Astrocyte (in vitro differentiated cells and primary cell): ENCODE measurements around the gene RNF5. TPM values are rescaled to one million over a fixed set of nuclear protein-coding genes. Genes with fewer than 3 reads are reported as not detected.

ENCODE experiments used
- DNase-seq: peaks from one replicate; pipeline ENCODE4 v3.0.0-alpha.2; 2010; ENCODE audit warnings: low read depth
- FAIRE-seq: peaks from 2 replicates; lab custom pipeline; 2011; peaks lifted over from hg19 to GRCh38; lab: Jason Lieb, UNC
- H2AFZ ChIP-seq: 2 replicates; pipeline ENCODE4 v1.6.0; 2012; ENCODE audit warnings: low read depth, low read length, inconsistent platforms
- H3K27ac ChIP-seq: 2 replicates; pipeline ENCODE4 v1.5.1; 2011; ENCODE audit warnings: low read depth, low read length, inconsistent platforms
- H3K27me3 ChIP-seq: 2 replicates; pipeline ENCODE4 v1.6.0; 2011; ENCODE audit warnings: low read length, inconsistent platforms; ENCODE audit not compliant: insufficient read depth
- H3K36me3 ChIP-seq: 2 replicates; pipeline ENCODE4 v1.5.1; 2011; ENCODE audit warnings: low read length, inconsistent platforms; ENCODE audit not compliant: insufficient read depth
- H3K4me1 ChIP-seq: 2 replicates; pipeline ENCODE4 v1.5.1; 2011; ENCODE audit warnings: low read length, inconsistent platforms; ENCODE audit not compliant: insufficient read depth
- H3K4me2 ChIP-seq: 2 replicates; pipeline ENCODE4 v1.6.0; 2012; ENCODE audit warnings: low read length, inconsistent platforms
- H3K4me3 ChIP-seq: 2 replicates; pipeline ENCODE4 v1.5.1; 2011; ENCODE audit warnings: low read depth, mild to moderate bottlenecking, low read length, inconsistent platforms; ENCODE audit not compliant: insufficient read depth
- H3K79me2 ChIP-seq: 2 replicates; pipeline ENCODE4 v1.6.0; 2012; ENCODE audit warnings: mild to moderate bottlenecking, low read length, inconsistent platforms; ENCODE audit not compliant: insufficient read depth
- H3K9ac ChIP-seq: 2 replicates; pipeline ENCODE4 v1.6.0; 2012; ENCODE audit warnings: mild to moderate bottlenecking, low read length, inconsistent platforms
- H3K9me3 ChIP-seq: 2 replicates; pipeline ENCODE4 v1.5.1; 2012; ENCODE audit warnings: low read depth, mild to moderate bottlenecking, low read length, inconsistent platforms; ENCODE audit not compliant: insufficient read depth
- H4K20me1 ChIP-seq: 2 replicates; pipeline ENCODE4 v1.6.0; 2012; ENCODE audit warnings: low read length, inconsistent platforms; ENCODE audit not compliant: insufficient read depth
- H3K27ac Mint-ChIP-seq: one replicate; pipeline ENCODE4 v1.8.0; 2021; ENCODE audit warnings: mild to moderate bottlenecking, mixed read lengths; ENCODE audit not compliant: unreplicated experiment
- H3K27me3 Mint-ChIP-seq: one replicate; pipeline ENCODE4 v1.8.0; 2021; ENCODE audit warnings: low read depth, mixed read lengths; ENCODE audit not compliant: unreplicated experiment
- H3K36me3 Mint-ChIP-seq: one replicate; pipeline ENCODE4 v1.8.0; 2021; ENCODE audit warnings: low read depth, mixed read lengths; ENCODE audit not compliant: unreplicated experiment
- H3K4me1 Mint-ChIP-seq: one replicate; pipeline ENCODE4 v1.8.0; 2021; ENCODE audit warnings: low read depth, mixed read lengths; ENCODE audit not compliant: unreplicated experiment
- H3K4me3 Mint-ChIP-seq: one replicate; pipeline ENCODE4 v1.8.0; 2021; ENCODE audit warnings: mild to moderate bottlenecking, moderate library complexity, mixed read lengths; ENCODE audit not compliant: unreplicated experiment
- H3K9me3 Mint-ChIP-seq: one replicate; pipeline ENCODE4 v1.8.0; 2021; ENCODE audit warnings: mild to moderate bottlenecking, mixed read lengths; ENCODE audit not compliant: unreplicated experiment
- EZH2 ChIP-seq: IDR thresholded peaks from 2 replicates; pipeline ENCODE4 v1.6.1; 2012; ENCODE audit warnings: mild to moderate bottlenecking, low read length, inconsistent platforms; ENCODE audit not compliant: insufficient read depth
- total RNA-seq: library from RNA; stranded (reverse); gene quantifications from 2 replicates; pipeline ENCODE4 v1.2.1, GENCODE V29; 2021
- TF ChIP-seq, protein P1 (sequence below): IDR thresholded peaks from 2 replicates; pipeline ENCODE4 v1.5.1; 2011; ENCODE audit warnings: low read depth, mild to moderate bottlenecking, inconsistent platforms, low read length, moderate library complexity; ENCODE audit not compliant: insufficient read depth

RNF5 gene
- total RNA-seq, 1 donor from 2014 or later, result 59.0 TPM

DNA sequence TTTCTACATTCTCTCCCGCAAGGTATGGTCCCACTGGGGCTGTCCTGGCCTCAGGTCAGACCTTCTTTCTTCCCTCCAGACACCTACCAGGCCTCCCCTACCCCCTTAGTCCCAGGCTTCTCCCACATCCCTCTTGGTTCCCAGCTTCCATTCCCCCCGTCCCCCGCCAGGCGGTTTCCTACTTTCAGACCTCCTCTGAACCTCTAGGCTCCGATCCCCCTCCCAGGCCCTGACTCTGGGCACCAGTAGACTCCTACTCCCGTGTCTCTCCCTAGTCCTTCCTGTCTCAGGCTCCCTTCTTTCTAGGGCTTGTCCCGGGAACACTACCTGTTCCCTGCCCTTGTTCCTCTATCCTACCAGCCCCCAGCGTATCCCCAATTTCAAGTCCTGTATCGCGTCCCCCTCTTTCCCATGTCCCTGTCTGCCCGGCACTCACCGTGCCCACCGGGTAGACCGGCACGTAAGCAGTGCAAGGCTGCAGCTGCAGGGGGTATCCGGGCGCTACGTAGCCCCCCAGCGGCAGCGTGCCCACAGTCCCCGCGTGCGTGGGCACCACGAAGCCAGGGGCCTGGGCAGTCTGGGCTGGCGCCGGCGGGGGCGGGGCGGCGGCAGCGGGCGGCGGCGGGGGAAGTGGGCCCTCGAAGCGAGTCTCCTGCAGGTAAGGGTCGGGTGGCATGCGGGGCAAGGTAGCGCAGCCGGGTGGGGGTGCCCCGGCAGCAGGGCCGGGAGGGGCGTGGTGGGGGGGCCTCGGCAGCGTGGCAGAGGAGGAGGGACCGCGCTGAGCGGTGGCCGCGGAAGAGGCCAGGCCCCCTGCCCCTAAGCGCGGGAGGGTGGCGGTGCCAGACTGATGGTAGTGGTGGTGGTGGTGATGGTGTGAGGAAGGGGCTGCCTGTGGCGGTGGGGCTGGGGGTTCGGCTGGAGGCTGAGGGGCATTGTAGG lies 28.0 kb upstream of the RNF5 start:
- no peak overlapping the region for H3K27ac Mint-ChIP-seq
- Histone ChIP-seq H3K9ac (no peak overlapping the region), H3K4me1 (peaks cover 21% of the 10 kb centered on the region), H3K4me2 (no peak overlapping the region), H3K27ac (no peak overlapping the region), H3K79me2 (peaks cover 11% of the 10 kb centered on the region), H2AFZ (no peak overlapping the region), H3K9me3 (no peaks in the 10 kb centered on the region), H3K27me3 (peaks cover 37% of the 10 kb centered on the region), H3K36me3 (no peaks in the 10 kb centered on the region), H4K20me1 (peaks cover 3% of the 10 kb centered on the region), H3K4me3 (no peak overlapping the region)
- FAIRE-seq, result no peak
- peak overlapping the region; percentile 45 for H3K4me3 Mint-ChIP-seq
- peaks cover 27% of the 10 kb centered on the region for H3K4me1 Mint-ChIP-seq
- no peak for DNase-seq
- no peak for TF ChIP-seq EZH2
- TF ChIP-seq, protein P1, sequence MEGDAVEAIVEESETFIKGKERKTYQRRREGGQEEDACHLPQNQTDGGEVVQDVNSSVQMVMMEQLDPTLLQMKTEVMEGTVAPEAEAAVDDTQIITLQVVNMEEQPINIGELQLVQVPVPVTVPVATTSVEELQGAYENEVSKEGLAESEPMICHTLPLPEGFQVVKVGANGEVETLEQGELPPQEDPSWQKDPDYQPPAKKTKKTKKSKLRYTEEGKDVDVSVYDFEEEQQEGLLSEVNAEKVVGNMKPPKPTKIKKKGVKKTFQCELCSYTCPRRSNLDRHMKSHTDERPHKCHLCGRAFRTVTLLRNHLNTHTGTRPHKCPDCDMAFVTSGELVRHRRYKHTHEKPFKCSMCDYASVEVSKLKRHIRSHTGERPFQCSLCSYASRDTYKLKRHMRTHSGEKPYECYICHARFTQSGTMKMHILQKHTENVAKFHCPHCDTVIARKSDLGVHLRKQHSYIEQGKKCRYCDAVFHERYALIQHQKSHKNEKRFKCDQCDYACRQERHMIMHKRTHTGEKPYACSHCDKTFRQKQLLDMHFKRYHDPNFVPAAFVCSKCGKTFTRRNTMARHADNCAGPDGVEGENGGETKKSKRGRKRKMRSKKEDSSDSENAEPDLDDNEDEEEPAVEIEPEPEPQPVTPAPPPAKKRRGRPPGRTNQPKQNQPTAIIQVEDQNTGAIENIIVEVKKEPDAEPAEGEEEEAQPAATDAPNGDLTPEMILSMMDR, result no peak
- H3K27me3 Mint-ChIP-seq, result peaks cover 33% of the 10 kb centered on the region
- peaks cover 8% of the 10 kb centered on the region for H3K36me3 Mint-ChIP-seq
- peaks cover 9% of the 10 kb centered on the region for H3K9me3 Mint-ChIP-seq

DNA sequence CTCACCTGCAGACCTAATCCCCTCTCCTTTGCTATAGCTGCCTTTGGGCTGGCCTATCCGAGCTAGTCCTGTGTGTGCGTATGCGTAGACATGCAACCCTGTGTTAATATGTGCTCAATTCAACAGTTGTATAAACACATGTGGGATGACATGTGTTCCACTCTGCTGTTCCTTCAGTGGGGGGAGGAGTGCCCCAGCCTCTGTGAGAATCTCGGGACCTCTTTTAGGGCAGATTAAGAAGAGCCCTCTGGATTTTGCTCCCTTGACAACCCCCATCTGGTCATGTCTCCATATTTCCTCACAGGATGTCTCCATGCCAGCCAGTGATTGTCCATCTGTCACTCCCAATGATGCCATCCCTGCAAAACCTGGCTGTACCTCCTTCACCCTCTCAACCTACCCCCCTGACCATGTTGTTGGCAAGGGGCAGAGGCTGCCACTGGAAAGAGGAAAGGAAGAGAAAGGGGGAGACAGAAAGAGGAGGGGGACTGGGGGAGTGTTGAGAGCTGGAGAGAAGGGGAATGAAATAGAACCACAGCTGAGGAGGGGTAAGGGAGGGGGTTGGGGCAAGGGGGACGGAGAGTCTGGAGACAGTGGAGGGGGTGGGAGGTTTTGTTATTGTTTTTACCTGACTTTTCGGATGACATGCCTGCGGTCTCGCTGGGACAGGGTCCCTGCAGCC lies 26.9 kb upstream of the RNF5 start:
- Histone ChIP-seq H3K4me1 (peaks cover 24% of the 10 kb centered on the region), H3K4me3 (no peak overlapping the region), H3K27me3 (peaks cover 34% of the 10 kb centered on the region), H3K9ac (no peak overlapping the region), H2AFZ (no peak overlapping the region), H3K27ac (no peak overlapping the region), H4K20me1 (peaks cover 9% of the 10 kb centered on the region), H3K4me2 (peak overlapping the region; percentile 92), H3K79me2 (peaks cover 17% of the 10 kb centered on the region), H3K9me3 (no peaks in the 10 kb centered on the region), H3K36me3 (peaks cover under 1% of the 10 kb centered on the region)
- peaks cover 9% of the 10 kb centered on the region for H3K9me3 Mint-ChIP-seq
- FAIRE-seq (no peak), DNase-seq (no peak)
- H3K27me3 Mint-ChIP-seq, result peaks cover 33% of the 10 kb centered on the region
- TF ChIP-seq EZH2, result peak; percentile 2
- TF ChIP-seq, protein P1, result no peak
- peaks cover 25% of the 10 kb centered on the region for H3K4me1 Mint-ChIP-seq
- no peak overlapping the region for H3K4me3 Mint-ChIP-seq
- peaks cover 11% of the 10 kb centered on the region for H3K36me3 Mint-ChIP-seq
- H3K27ac Mint-ChIP-seq, result no peak overlapping the region
